ENCODE results near the gene EML4. TPM values are rescaled to one million over a fixed set of nuclear protein-coding genes. Genes with fewer than 3 reads are reported as not detected.

Gene EML4
- total and polyA plus RNA-seq, 10 of the 15 experiments (the other 5 are each of a cell fraction or from before 2014, with no cell fraction given): 23.1 to 91.3 (median 77.4) TPM

- no peaks in the 10 kb centered on the region for H3K36me3 ChIP-seq (ENCODE audit: control insufficient read depth in 2 of 2, insufficient read depth in 2 of 2, low read length in 1 of 2)
- BruUV-seq (replicated peaks): no TSS peak
- SMC1A ChIA-PET (ENCODE audit: uncharacterized antibody, unreplicated experiment): interaction anchor here (1.3 to 6.4 kb wide), 13 partner anchors 9 to 113 kb away, joined by 3 to 63 read pairs (median 12); no protein-coding TSS in a partner anchor
- in situ Hi-C loops (cut with MboI): loop anchor here (5.0 kb wide), 1 partner anchor 68 kb away; no protein-coding TSS in a partner anchor
- H4K20me1 ChIP-seq (ENCODE audit: control insufficient read depth, insufficient read depth): no peaks in the 10 kb centered on the region
- peak overlapping the region; percentile 48 for H3K4me2 ChIP-seq (ENCODE audit: control insufficient read depth, insufficient read depth)
- H3K4me3 ChIP-seq: peak overlapping the region; percentile 92
- CTCF ChIA-PET: interaction anchor here (1.2 to 4.6 kb wide), 9 partner anchors 13 to 83 kb away, joined by 3 to 34 read pairs (median 4); no protein-coding TSS in a partner anchor
- peak overlapping the region; percentile 68 for H2AFZ ChIP-seq (ENCODE audit: control insufficient read depth, low read depth, low read length)
- DNase-seq (ENCODE audit: low read depth, low spot score) (no peak), ATAC-seq (peak; percentile 63), FAIRE-seq (peak; percentile 75)
- no peaks in the 10 kb centered on the region for H3K27me3 ChIP-seq (replicated peaks in 1 of 2; ENCODE audit: control insufficient read depth in 2 of 2, insufficient read depth in 2 of 2, low read length in 1 of 2)
- peak overlapping the region; percentile 87 for H3K9ac ChIP-seq (ENCODE audit: control insufficient read depth, insufficient read depth, low read length)
- POLR2A ChIA-PET: interaction anchor here (1.3 to 4.9 kb wide), 7 partner anchors 12 to 80 kb away, joined by 3 to 45 read pairs (median 13); no protein-coding TSS in a partner anchor
- H3K4me1 ChIP-seq (ENCODE audit: control insufficient read depth, insufficient read depth, low read length): peaks cover 3% of the 10 kb centered on the region
- WGBS (ENCODE audit: insufficient coverage, insufficient replicate concordance, low lambda C conversion rate, missing lambda C conversion rate): under 1% methylated on average over 9 of the region's 10 CpGs
- H3K9me3 ChIP-seq (replicated peaks; ENCODE audit: control insufficient read depth, insufficient read depth, low read length): no peaks in the 10 kb centered on the region
- H3K79me2 ChIP-seq (ENCODE audit: control insufficient read depth, insufficient read depth, low read length): peaks cover 58% of the 10 kb centered on the region
- H3K27ac ChIP-seq (ENCODE audit: control insufficient read depth, insufficient read depth): peak overlapping the region; percentile 82
- intact Hi-C loops (cut with micrococcal nuclease; ENCODE audit: unreplicated experiment): loop anchor here (1.0 to 2.0 kb wide), 3 partner anchors 27 to 68 kb away; no protein-coding TSS in a partner anchor
- RAD21 ChIA-PET (ENCODE audit: unreplicated experiment): interaction anchor here (0.7 to 4.7 kb wide), 10 partner anchors 10 to 65 kb away, joined by 3 to 41 read pairs (median 12); no protein-coding TSS in a partner anchor
- TF ChIP-seq, protein P1, sequence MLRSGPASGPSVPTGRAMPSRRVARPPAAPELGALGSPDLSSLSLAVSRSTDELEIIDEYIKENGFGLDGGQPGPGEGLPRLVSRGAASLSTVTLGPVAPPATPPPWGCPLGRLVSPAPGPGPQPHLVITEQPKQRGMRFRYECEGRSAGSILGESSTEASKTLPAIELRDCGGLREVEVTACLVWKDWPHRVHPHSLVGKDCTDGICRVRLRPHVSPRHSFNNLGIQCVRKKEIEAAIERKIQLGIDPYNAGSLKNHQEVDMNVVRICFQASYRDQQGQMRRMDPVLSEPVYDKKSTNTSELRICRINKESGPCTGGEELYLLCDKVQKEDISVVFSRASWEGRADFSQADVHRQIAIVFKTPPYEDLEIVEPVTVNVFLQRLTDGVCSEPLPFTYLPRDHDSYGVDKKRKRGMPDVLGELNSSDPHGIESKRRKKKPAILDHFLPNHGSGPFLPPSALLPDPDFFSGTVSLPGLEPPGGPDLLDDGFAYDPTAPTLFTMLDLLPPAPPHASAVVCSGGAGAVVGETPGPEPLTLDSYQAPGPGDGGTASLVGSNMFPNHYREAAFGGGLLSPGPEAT (IDR thresholded peaks at IDR 0.05; ENCODE audit: low read depth): 0 out of 2 replicates have a peak, but pooled peaks have one; percentile 21
- TF ChIP-seq SIN3A (IDR thresholded peaks at IDR 0.05; ENCODE audit: low read depth, low read length) (no peak), PRDM15 (CRISPR knock-in tag; IDR thresholded peaks at IDR 0.05) (no peak), SMAD5 (IDR thresholded peaks at IDR 0.05; ENCODE audit: low read depth) (no peak), HCFC1 (IDR thresholded peaks at IDR 0.05; ENCODE audit: low read length) (no peak), IKZF2 (IDR thresholded peaks at IDR 0.05) (peak; percentile 18 to 21; a peak in 1 of 4 replicates), ZNF207 (IDR thresholded peaks at IDR 0.05; ENCODE audit: borderline replicate concordance) (no peak), BCL11A (IDR thresholded peaks at IDR 0.05; ENCODE audit: low read depth, low read length) (0 out of 2 replicates have a peak, but pooled peaks have one; percentile 4), TAF1 (IDR thresholded peaks at IDR 0.05; ENCODE audit: borderline replicate concordance, low read depth, low read length) (peak; percentile 57; the same call in 1 of the 2 replicates), E4F1 (IDR thresholded peaks at IDR 0.05; ENCODE audit: borderline replicate concordance, partially characterized antibody) (no peak), ZNF24 (IDR thresholded peaks at IDR 0.05) (no peak), CEBPB (IDR thresholded peaks at IDR 0.05; ENCODE audit: borderline replicate concordance in 1 of 2, low read depth in 2 of 2, low read length in 2 of 2) (no peak)
- TF ChIP-seq, protein P2, sequence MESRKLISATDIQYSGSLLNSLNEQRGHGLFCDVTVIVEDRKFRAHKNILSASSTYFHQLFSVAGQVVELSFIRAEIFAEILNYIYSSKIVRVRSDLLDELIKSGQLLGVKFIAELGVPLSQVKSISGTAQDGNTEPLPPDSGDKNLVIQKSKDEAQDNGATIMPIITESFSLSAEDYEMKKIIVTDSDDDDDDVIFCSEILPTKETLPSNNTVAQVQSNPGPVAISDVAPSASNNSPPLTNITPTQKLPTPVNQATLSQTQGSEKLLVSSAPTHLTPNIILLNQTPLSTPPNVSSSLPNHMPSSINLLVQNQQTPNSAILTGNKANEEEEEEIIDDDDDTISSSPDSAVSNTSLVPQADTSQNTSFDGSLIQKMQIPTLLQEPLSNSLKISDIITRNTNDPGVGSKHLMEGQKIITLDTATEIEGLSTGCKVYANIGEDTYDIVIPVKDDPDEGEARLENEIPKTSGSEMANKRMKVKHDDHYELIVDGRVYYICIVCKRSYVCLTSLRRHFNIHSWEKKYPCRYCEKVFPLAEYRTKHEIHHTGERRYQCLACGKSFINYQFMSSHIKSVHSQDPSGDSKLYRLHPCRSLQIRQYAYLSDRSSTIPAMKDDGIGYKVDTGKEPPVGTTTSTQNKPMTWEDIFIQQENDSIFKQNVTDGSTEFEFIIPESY (IDR thresholded peaks at IDR 0.05): no peak
Measured at GRCh38 chr2:42169874-42170521, 845 bp downstream of the EML4 start.
